Stomach (tissue), 9 donors: ENCODE results near the gene C21orf58. TPM values are rescaled to one million over a fixed set of nuclear protein-coding genes. Genes with fewer than 3 reads are reported as not detected.

Experiments
- DNase-seq, 2 donors: peaks; one replicate each; pipeline versions ENCODE4 v3.0.0 to v3.0.0-alpha.2; 2013 to 2019
- H3K27ac ChIP-seq, 5 donors: fragments of 200-600 bp in 4 of 5; sonication (generic) in 4 of 5; one replicate each; pipeline ENCODE4 v1.5.1; 2013 to 2019; ENCODE audit warnings: mild to moderate bottlenecking in 1 of 5, moderate library complexity in 1 of 5
- H3K27me3 ChIP-seq, 3 donors: fragments of 200-600 bp; sonication (generic); one replicate each; pipeline ENCODE4 v1.5.1; 2017 to 2019; ENCODE audit warnings: mixed run types in 1 of 3
- H3K36me3 ChIP-seq, 4 donors: fragments of 200-600 bp; sonication (generic); 1 replicate in 3 of 4; 2 replicates in 1 of 4; pipeline ENCODE4 v1.5.1; 2016 to 2019
- H3K4me1 ChIP-seq, 4 donors: fragments of 200-600 bp; sonication (generic); one replicate each; pipeline ENCODE4 v1.5.1; 2016 to 2019
- H3K4me3 ChIP-seq, 4 donors: fragments of 200-600 bp; sonication (generic) in 3 of 4; one replicate each; pipeline ENCODE4 v1.5.1; 2016 to 2019; ENCODE audit warnings: mild to moderate bottlenecking in 1 of 4
- H3K9me3 ChIP-seq, 4 donors: fragments of 200-600 bp; sonication (generic); one replicate each; pipeline ENCODE4 v1.5.1; 2016 to 2019
- CTCF ChIP-seq, 7 experiments: fragments of 450-650 bp in 4 of 7; fragments of 200-600 bp in 3 of 7; sonication (generic) in 3 of 7; IDR thresholded peaks; one replicate each; pipeline ENCODE4 v1.5.1; 2016 to 2019; ENCODE audit warnings: antibody characterized with exemption in 7 of 7, control low read depth in 2 of 7, mild to moderate bottlenecking in 1 of 7
- EP300 ChIP-seq: sonication (generic); formaldehyde crosslinking; IDR thresholded peaks from one replicate; pipeline ENCODE4 v1.6.1; 2017; ENCODE audit warnings: antibody characterized with exemption
- POLR2A ChIP-seq, 4 donors: fragments of 450-650 bp; IDR thresholded peaks; one replicate each; pipeline ENCODE4 v1.6.1; 2016; ENCODE audit warnings: antibody characterized with exemption in 4 of 4, control low read depth in 2 of 4, mild to moderate bottlenecking in 1 of 4, moderate library complexity in 1 of 4
- POLR2AphosphoS5 ChIP-seq, 3 donors: sonication (generic); formaldehyde crosslinking; IDR thresholded peaks; one replicate each; pipeline ENCODE4 v1.6.1; 2016; ENCODE audit warnings: antibody characterized with exemption in 3 of 3
- WGBS, 5 donors: extraction: QIAGEN DNeasy Blood & Tissue Kit in 3 of 5; methylation state at CpG; one replicate each; pipeline versions ENCODE4 v1.1.5 to v1.1.7; 2013 to 2018; 5-methylcytosine and 5-hydroxymethylcytosine counted together
- intact Hi-C: fragments of 100-400 bp; cut with DNase I; formaldehyde crosslinking; loops from one replicate; pipeline ENCODE4 v1.15.1; 2023; ENCODE audit warnings: low total_unique reads
- polyA plus RNA-seq, 3 donors: library from polyadenylated mRNA; stranded (reverse); fragments of 200-250 nt; gene quantifications; one replicate each; pipeline ENCODE4 v1.2.3, GENCODE V29; 2013
- total RNA-seq, 5 donors: library from RNA; depleted of rRNA; stranded (reverse); fragments of >200 nt; gene quantifications; one replicate each; pipeline versions ENCODE4 v1.1.0 to v1.2.3, GENCODE V29; 2014 to 2016
- donor health status: healthy with polysubstance abuse.
- donor health status: Bipolar disorder and iron deficiency.
- donor health status: healthy.

C21orf58 gene
- total and polyA plus RNA-seq, 8 donors = 0.89 to 15.1 (median 4.1) TPM

GRCh38 chr21:46361176-46361575, 37.5 kb upstream of the C21orf58 start:
- no peaks in the 10 kb centered on the region for H3K4me1 ChIP-seq
- H3K27me3 ChIP-seq = no peaks in the 10 kb centered on the region
- intact Hi-C loops = no loop called here
- H3K36me3 ChIP-seq = peaks cover 46 to 95% (median 94%) of the 10 kb centered on the region in 4 donors
- H3K9me3 ChIP-seq = no peaks in the 10 kb centered on the region
- H3K4me3 ChIP-seq = no peak overlapping the region
- 87 to 95% (median 92%) methylated on average over 10 of the region's 10 CpGs for WGBS, 5 donors
- TF ChIP-seq EP300 (no peak), POLR2A (IDR thresholded peaks at IDR 0.05) (no peak), POLR2AphosphoS5 (IDR thresholded peaks at IDR 0.05) (no peak), CTCF (IDR thresholded peaks at IDR 0.05) (no peak)
- no peak overlapping the region for H3K27ac ChIP-seq
- DNase-seq = no peak

- Histone ChIP-seq H3K27me3 (no peaks in the 10 kb centered on the region), H3K9me3 (no peaks in the 10 kb centered on the region), H3K4me1 (no peaks in the 10 kb centered on the region), H3K4me3 (no peak overlapping the region), H3K27ac (no peak overlapping the region), H3K36me3 (peaks cover 58 to 98% (median 95%) of the 10 kb centered on the region in 4 donors)
- intact Hi-C loops = no loop called here
- no peak for DNase-seq
- TF ChIP-seq CTCF (IDR thresholded peaks at IDR 0.05) = no peak
- TF ChIP-seq POLR2AphosphoS5 (IDR thresholded peaks at IDR 0.05) = no peak
- no peak for TF ChIP-seq POLR2A (IDR thresholded peaks at IDR 0.05)
- TF ChIP-seq EP300 = no peak
- 92 to 95% (median 95%) methylated on average over 19 of the region's 19 CpGs for WGBS, 5 donors
These were observed 34.2 kb upstream of the C21orf58 start for GRCh38 chr21:46357684-46358425.

DNA sequence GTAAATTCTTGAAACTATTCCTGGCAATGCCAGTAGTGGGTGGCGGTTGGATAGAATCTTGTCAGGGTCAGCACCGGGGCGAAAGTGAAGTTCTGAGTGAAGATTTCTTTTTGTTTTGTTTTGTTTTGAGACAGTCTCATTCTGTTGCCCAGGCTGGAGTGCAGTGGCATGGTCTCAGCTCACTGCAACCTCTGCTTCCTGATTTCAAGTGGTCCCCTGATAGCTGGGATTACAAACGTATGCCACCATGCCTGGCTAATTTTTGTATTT, 33.6 kb upstream of the C21orf58 start:
- intact Hi-C loops = no loop called here
- H3K4me1 ChIP-seq = no peaks in the 10 kb centered on the region
- peaks cover 57 to 98% (median 95%) of the 10 kb centered on the region in 4 donors for H3K36me3 ChIP-seq
- TF ChIP-seq POLR2A (IDR thresholded peaks at IDR 0.05) = no peak
- no peak for TF ChIP-seq EP300
- TF ChIP-seq CTCF (IDR thresholded peaks at IDR 0.05) = no peak
- no peak for TF ChIP-seq POLR2AphosphoS5 (IDR thresholded peaks at IDR 0.05)
- 87 to 90% (median 89%) methylated on average over 4 of the region's 4 CpGs for WGBS, 5 donors
- no peak overlapping the region for H3K4me3 ChIP-seq
- H3K9me3 ChIP-seq = no peaks in the 10 kb centered on the region
- DNase-seq = no peak
- no peak overlapping the region for H3K27ac ChIP-seq
- H3K27me3 ChIP-seq = no peaks in the 10 kb centered on the region

- no peak for DNase-seq
- Histone ChIP-seq H3K27me3 (no peaks in the 10 kb centered on the region), H3K4me1 (no peaks in the 10 kb centered on the region), H3K27ac (no peak overlapping the region), H3K36me3 (peaks cover 63 to 98% (median 95%) of the 10 kb centered on the region in 4 donors), H3K9me3 (no peaks in the 10 kb centered on the region), H3K4me3 (no peak overlapping the region)
- TF ChIP-seq POLR2AphosphoS5 (IDR thresholded peaks at IDR 0.05) (no peak), EP300 (no peak), CTCF (IDR thresholded peaks at IDR 0.05) (no peak), POLR2A (IDR thresholded peaks at IDR 0.05) (no peak)
- intact Hi-C loops = no loop called here
- 87 to 91% (median 91%) methylated on average over 17 to 23 of the region's 23 CpGs for WGBS, 5 donors
These were observed 33.0 kb upstream of the C21orf58 start for GRCh38 chr21:46356494-46357334.
